Tibial artery (tissue), 4 donors: ENCODE data around the gene MTHFS.
"Not testable (repeated sequence)": the region's sequence is repeated elsewhere in the genome, so short reads cannot be mapped to it uniquely, and the experiment has no call there.

Experiments
- DNase-seq, 2 donors: peaks; one replicate each; pipeline ENCODE4 v3.0.0-alpha.2; 2019
- H3K27ac ChIP-seq, 2 donors: fragments of 200-600 bp; sonication (generic) in 1 of 2; 1 replicate in 1 of 2; 2 replicates in 1 of 2; pipeline ENCODE4 v1.5.1; 2018 to 2019; ENCODE audit warnings: mild to moderate bottlenecking in 1 of 2
- H3K27me3 ChIP-seq, 2 donors: fragments of 200-600 bp; sonication (generic) in 1 of 2; one replicate each; pipeline versions ENCODE4 v1.5.1 to v1.6.0; 2016 to 2019
- H3K36me3 ChIP-seq, 3 donors: fragments of 200-600 bp; sonication (generic) in 2 of 3; one replicate each; pipeline ENCODE4 v1.5.1; 2016 to 2019; ENCODE audit warnings: mild to moderate bottlenecking in 2 of 3
- H3K4me1 ChIP-seq, 4 donors: fragments of 200-600 bp; sonication (generic) in 2 of 4; 1 replicate in 3 of 4; 2 replicates in 1 of 4; pipeline ENCODE4 v1.5.1; 2016 to 2019
- H3K4me3 ChIP-seq, 2 donors: fragments of 200-600 bp; sonication (generic) in 1 of 2; 1 replicate in 1 of 2; 2 replicates in 1 of 2; pipeline ENCODE4 v1.5.1; 2018 to 2019; ENCODE audit warnings: mild to moderate bottlenecking in 2 of 2
- H3K9me3 ChIP-seq, 3 donors: fragments of 200-600 bp; sonication (generic) in 1 of 3; one replicate each; pipeline ENCODE4 v1.5.1; 2016 to 2019
- CTCF ChIP-seq, 2 experiments: fragments of 200-600 bp in 1 of 2; fragments of 450-650 bp in 1 of 2; IDR thresholded peaks; one replicate each; pipeline ENCODE4 v1.5.1; 2017 to 2019; ENCODE audit warnings: antibody characterized with exemption in 2 of 2, mild to moderate bottlenecking in 1 of 2, moderate library complexity in 1 of 2
- intact Hi-C: fragments of 100-400 bp; cut with DNase I; formaldehyde crosslinking; loops from one replicate; pipeline ENCODE4 v1.15.0; 2023; ENCODE audit warnings: low total_unique reads

MTHFS gene

GRCh38 chr15:79938143-79938542 is 41.3 kb upstream of the MTHFS start:
- Histone ChIP-seq H3K27me3 (peaks cover 0 to 34% of the 10 kb centered on the region in 2 donors), H3K36me3 (no peaks in the 10 kb centered on the region), H3K9me3 (no peaks in the 10 kb centered on the region), H3K27ac (no peak overlapping the region), H3K4me1 (no peaks in the 10 kb centered on the region), H3K4me3 (no peak overlapping the region)
- intact Hi-C loops = no loop called here
- no peak for DNase-seq
- TF ChIP-seq CTCF (IDR thresholded peaks at IDR 0.05) = no peak

- H3K4me1 ChIP-seq, H3K4me3 ChIP-seq, H3K27ac ChIP-seq, intact Hi-C loops, H3K9me3 ChIP-seq, H3K36me3 ChIP-seq, DNase-seq: not testable (repeated sequence)
- peaks cover 0 to 30% of the 10 kb centered on the region in 2 donors for H3K27me3 ChIP-seq
Measured at GRCh38 chr15:79935556-79936201, 38.9 kb upstream of the MTHFS start.

GRCh38 chr15:79933231-79933630 is 36.4 kb upstream of the MTHFS start:
- intact Hi-C loops = no loop called here
- Histone ChIP-seq H3K4me3 (no peak overlapping the region), H3K36me3 (no peaks in the 10 kb centered on the region), H3K27me3 (peaks cover 0 to 29% of the 10 kb centered on the region in 2 donors), H3K27ac (no peak overlapping the region), H3K9me3 (no peaks in the 10 kb centered on the region), H3K4me1 (no peaks in the 10 kb centered on the region)
- no peak for TF ChIP-seq CTCF (IDR thresholded peaks at IDR 0.05)
- no peak for DNase-seq

GRCh38 chr15:79932447-79932846 is 35.6 kb upstream of the MTHFS start:
- TF ChIP-seq CTCF (IDR thresholded peaks at IDR 0.05) = no peak
- H3K4me3 ChIP-seq = no peak overlapping the region
- H3K4me1 ChIP-seq = no peaks in the 10 kb centered on the region
- H3K36me3 ChIP-seq = no peaks in the 10 kb centered on the region
- no peak for DNase-seq
- no peaks in the 10 kb centered on the region for H3K9me3 ChIP-seq
- no peak overlapping the region for H3K27ac ChIP-seq
- intact Hi-C loops = no loop called here
- H3K27me3 ChIP-seq = peaks cover 0 to 29% of the 10 kb centered on the region in 2 donors

- Histone ChIP-seq H3K27ac (no peak overlapping the region), H3K27me3 (peaks cover 0 to 20% of the 10 kb centered on the region in 2 donors), H3K9me3 (no peaks in the 10 kb centered on the region), H3K36me3 (no peaks in the 10 kb centered on the region), H3K4me3 (no peak overlapping the region), H3K4me1 (no peaks in the 10 kb centered on the region)
- TF ChIP-seq CTCF (IDR thresholded peaks at IDR 0.05) = no peak
- no peak for DNase-seq
- intact Hi-C loops = no loop called here
Measured at GRCh38 chr15:79930516-79930915, 33.7 kb upstream of the MTHFS start.

- Histone ChIP-seq H3K4me3 (no peak overlapping the region), H3K36me3 (no peaks in the 10 kb centered on the region), H3K9me3 (no peaks in the 10 kb centered on the region), H3K27ac (no peak overlapping the region), H3K4me1 (peaks cover 0 to 2% (median under 1%) of the 10 kb centered on the region in 4 donors), H3K27me3 (peaks cover 0 to 9% of the 10 kb centered on the region in 2 donors)
- no peak for DNase-seq
- no peak for TF ChIP-seq CTCF (IDR thresholded peaks at IDR 0.05)
- intact Hi-C loops = loop anchor here (10.0 kb wide), 2 partner anchors 125 to 245 kb away; partner anchors contain the start of gene ZFAND6
Measured at GRCh38 chr15:79929412-79929811, 32.6 kb upstream of the MTHFS start.

- H3K27ac ChIP-seq, H3K36me3 ChIP-seq, H3K27me3 ChIP-seq, H3K4me3 ChIP-seq, DNase-seq, H3K9me3 ChIP-seq: not testable (repeated sequence)
- intact Hi-C loops = loop anchor here (10.0 kb wide), 2 partner anchors 129 to 249 kb away; partner anchors contain the start of gene ZFAND6
- H3K4me1 ChIP-seq = peaks cover 0 to 12% (median 8%) of the 10 kb centered on the region in 4 donors
Measured at GRCh38 chr15:79926116-79926515, 29.3 kb upstream of the MTHFS start.
